Right lung (tissue), 10 donors: ENCODE results near the gene FAM118B. TPM values are rescaled to one million over a fixed set of nuclear protein-coding genes. Genes with fewer than 3 reads are reported as not detected.
A peak's percentile ranks its signal among the peaks of the same experiment; 100 is the strongest.

Experiments used
- DNase-seq, 2 donors: peaks; one replicate each; pipeline ENCODE4 v3.0.0-alpha.2; 2013
- long read RNA-seq, 8 donors: transcript quantifications; one replicate each; lab custom pipeline, GENCODE V29; 2026
- polyA plus RNA-seq, 5 donors: library from polyadenylated mRNA; unstranded; fragments of 120-200 nt; gene quantifications; one replicate each; pipeline versions ENCODE4 v1.2.1 to v1.2.3, GENCODE V29; 2013; ENCODE audit warnings: inconsistent platforms in 1 of 5, low replicate concordance in 1 of 5; ENCODE audit not compliant: insufficient read length in 5 of 5, insufficient read depth in 1 of 5

Gene FAM118B
- 10 to 100 TPM; 28.6 to 34.6 (median 30.5) TPM for polyA plus RNA-seq
- long read RNA-seq, donor 1, transcript FAM118B-209 (9 exons, 2,402 nt), result major isoform, 13 of 165 reads
- long read RNA-seq, donor 1, partial matches to known transcripts, result 119 of 165 reads
- long read RNA-seq, donor 1, other reads (novel, unspliced or antisense), result 29 of 165 reads
- long read RNA-seq, donor 2, transcript FAM118B-209 (9 exons, 2,402 nt), result major isoform, 5 of 28 reads
- long read RNA-seq, donor 2, partial matches to known transcripts, result 16 of 28 reads
- long read RNA-seq, donor 2, other reads (novel, unspliced or antisense), result 7 of 28 reads
- long read RNA-seq, donor 3, partial matches to known transcripts, result 83 of 92 reads
- long read RNA-seq, donor 3, other reads (novel, unspliced or antisense), result 6 of 92 reads
- long read RNA-seq, donor 4, partial matches to known transcripts, result 21 of 37 reads
- long read RNA-seq, donor 4, other reads (novel, unspliced or antisense), result 16 of 37 reads
- long read RNA-seq, donor 5, transcript FAM118B-209 (9 exons, 2,402 nt), result major isoform, 5 of 51 reads
- long read RNA-seq, donor 5, partial matches to known transcripts, result 36 of 51 reads
- long read RNA-seq, donor 5, other reads (novel, unspliced or antisense), result 10 of 51 reads
- long read RNA-seq, donor 6, partial matches to known transcripts, result 42 of 55 reads
- long read RNA-seq, donor 6, other reads (novel, unspliced or antisense), result 11 of 55 reads
- long read RNA-seq, donor 7, transcript FAM118B-209 (9 exons, 2,402 nt), result major isoform, 7 of 8 reads
- long read RNA-seq, donor 7, partial matches to known transcripts, result 0 of 8 reads
- long read RNA-seq, donor 7, other reads (novel, unspliced or antisense), result 0 of 8 reads
- long read RNA-seq, donor 8, partial matches to known transcripts, result 47 of 50 reads
- long read RNA-seq, donor 8, other reads (novel, unspliced or antisense), result 0 of 50 reads

GRCh38 chr11:126211236-126212088 is at the start of gene FAM118B, which contains the start of gene RPUSD4:
FAM118B (plus strand) TSS chr11:126211782; CDS start chr11:126235002, 23,220 bp downstream.
RPUSD4 (minus strand) TSS chr11:126211650; CDS start chr11:126211638, 12 bp downstream.
- DNase-seq, result peak; percentile 91 to 93

DNA sequence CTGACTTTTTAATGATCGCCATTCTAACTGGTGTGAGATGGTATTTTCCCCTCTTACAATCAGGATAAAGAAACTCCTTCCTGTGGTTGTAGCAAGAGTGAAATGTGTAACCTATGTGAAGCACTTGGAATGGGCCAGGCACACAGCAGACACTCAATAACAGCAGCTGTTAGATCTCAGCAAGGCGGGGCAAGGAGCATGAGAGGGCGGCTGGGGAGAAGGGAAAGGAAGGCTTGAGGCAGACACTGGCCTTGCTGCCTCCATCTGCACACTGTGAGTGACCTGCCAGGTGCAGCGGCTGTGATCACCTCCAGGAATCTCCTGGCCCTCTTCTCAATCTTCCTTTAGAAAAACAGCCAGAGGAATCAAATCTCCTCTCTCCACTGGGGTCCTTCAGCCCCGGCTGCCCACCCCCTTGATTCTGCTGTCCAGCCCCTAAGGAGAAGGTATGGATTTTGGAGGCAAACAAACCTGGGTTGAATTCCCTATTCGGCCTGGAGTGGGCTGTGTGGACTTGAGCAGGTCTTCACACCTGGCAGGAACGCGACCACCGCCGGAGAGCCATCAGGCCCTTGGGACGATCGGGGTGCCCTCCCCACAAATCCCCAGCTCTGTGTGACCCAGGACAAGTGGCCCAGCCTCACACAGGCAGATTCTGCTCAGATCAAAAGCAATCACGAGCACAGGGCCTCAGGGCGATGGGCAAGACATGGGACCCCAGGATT is 49.1 kb upstream of the FAM118B start:
- DNase-seq, result no peak

DNA sequence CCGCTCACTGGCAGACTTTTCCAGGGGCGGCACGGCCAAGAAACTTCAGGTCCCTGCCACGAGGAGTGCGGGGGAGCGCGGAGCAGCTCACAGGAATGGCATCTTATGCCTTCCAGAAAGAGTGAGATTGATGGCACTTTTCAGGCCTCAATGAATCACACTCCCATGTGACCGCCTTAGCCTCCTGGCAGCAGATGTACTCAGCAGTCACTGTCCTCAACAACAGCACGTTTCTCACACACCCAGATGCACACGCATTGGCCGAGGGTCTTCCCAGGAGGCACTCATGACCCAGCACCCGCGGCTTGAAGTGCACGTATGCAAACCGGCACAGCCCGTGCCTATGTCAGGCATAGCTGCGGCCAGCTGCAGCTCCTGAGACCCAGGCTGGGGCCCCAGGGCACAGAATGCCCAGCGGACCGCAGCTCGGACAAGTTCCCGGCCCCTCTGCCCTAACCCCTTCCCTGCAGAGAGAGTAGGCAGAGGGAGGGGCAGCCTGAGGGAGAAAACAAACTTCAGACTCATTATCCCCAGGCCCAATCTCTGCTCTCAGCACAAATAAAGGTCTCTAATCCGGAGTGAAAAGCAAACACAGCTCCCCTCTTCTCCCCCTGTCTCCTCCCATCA is 48.4 kb upstream of the FAM118B start:
- no peak for DNase-seq

GRCh38 chr11:126163779-126164178 is 47.8 kb upstream of the FAM118B start:
- no peak for DNase-seq

DNA sequence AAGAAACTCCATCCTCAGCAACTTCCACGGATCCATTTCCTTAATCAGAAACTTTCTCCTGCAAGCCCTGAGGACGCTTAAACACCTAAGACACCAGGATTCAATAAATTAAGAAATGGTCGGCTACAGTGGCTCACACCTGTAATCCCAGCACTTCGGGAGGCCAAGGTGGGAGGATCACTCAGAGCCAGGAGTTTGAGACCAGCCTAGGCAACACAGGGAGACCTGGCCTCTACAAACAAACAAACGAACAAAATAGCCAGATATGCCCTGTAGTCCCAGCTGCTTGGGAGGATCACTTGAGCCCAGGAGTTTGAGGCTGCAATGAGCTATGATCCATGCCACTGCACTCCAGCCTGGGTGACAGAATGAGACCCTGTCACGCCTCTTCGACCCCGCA is 46.8 kb upstream of the FAM118B start:
- no peak for DNase-seq

GRCh38 chr11:126165311-126165720 is 46.3 kb upstream of the FAM118B start:
- no peak for DNase-seq

DNA sequence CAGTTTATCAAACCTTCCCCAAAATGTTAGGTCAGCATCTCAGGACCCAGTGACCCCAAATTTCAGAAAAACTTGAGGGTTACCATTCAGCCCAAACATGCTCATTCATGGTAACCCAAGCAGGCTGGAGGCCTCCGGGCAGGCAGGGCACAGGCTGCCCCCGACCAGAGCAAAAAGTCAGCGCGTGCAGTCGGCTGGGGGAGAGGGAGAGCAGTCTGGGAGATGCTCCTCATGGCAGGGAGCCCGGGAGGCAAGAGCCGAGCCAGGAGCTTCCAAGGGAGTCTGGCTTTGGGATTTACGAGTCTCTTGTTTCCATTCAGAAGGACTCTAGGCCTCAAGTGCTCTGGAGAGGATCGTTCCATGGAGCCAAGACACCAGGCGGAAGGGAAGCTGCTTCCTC is 45.8 kb upstream of the FAM118B start:
- no peak for DNase-seq

- DNase-seq, result no peak
Observed at GRCh38 chr11:126166413-126166812, 45.2 kb upstream of the FAM118B start.

GRCh38 chr11:126167488-126167887 is 44.1 kb upstream of the FAM118B start:
- no peak for DNase-seq

DNA sequence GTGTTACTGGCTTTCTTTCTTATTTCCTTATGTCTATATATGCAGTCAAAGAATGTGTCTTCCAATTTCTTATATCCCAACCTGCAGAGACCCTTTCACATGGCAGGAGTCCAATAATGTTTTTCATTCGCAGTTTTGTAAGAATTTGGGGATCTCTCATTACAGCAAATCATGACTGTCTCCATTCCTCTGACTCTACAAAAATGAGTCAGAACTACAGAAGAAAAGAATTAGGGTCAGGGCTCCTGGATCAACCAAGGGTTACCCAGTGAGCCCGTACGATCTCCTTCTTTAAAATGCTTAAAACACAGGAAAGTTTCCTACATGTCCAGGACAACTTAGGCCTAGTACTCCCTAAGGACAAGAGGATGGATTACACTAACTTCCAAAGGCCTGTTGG is 42.3 kb upstream of the FAM118B start:
- DNase-seq, result no peak

DNA sequence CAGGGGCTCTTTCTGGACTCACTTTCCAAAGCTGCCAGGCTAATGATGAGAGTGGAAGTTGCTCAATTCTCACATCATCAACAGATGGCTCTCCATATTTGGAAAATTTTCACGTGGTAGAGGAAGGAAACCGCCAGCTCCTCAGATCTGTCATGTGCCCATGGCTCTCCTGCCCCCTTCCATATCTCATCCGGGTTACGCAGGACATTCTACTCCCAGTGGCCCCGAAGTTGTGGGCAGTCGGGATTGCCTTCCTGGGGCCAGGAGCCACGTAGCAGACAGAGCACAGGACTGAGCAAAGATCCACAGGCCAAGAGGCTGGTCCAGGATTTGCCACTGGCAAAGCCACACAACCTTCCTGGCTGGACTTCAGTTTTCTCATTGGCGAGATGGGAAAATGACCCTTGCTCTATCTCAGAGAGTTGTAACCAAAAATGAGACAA is 39.0 kb upstream of the FAM118B start:
- peak; percentile 70 to 83 for DNase-seq

- no peak for DNase-seq
Observed at GRCh38 chr11:126173257-126173656, 38.3 kb upstream of the FAM118B start.

GRCh38 chr11:126174816-126175215 is 36.8 kb upstream of the FAM118B start:
- no peak for DNase-seq

DNA sequence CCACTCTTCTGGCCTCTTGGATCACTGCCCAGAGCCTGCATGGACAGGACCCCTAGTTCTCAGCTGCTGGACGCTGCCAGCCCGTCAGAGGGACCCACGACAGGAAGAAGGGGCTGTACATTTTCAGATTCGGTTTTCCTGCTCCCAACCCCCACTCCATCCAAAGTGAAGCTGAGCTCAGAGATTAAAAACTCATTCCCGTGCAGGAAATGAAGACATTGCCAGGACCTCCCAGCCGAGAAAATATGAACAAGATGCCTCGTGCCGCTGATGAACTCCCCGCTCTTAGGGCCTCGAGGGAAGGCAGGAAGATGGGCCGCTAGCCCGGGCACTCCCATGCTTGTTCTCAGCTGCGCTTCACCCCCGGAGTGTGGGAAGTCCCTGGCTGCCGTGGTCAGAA is 36.2 kb upstream of the FAM118B start:
- DNase-seq, result peak; percentile 73 to 77

- no peak for DNase-seq
Observed at GRCh38 chr11:126176853-126177470, 34.6 kb upstream of the FAM118B start.

DNA sequence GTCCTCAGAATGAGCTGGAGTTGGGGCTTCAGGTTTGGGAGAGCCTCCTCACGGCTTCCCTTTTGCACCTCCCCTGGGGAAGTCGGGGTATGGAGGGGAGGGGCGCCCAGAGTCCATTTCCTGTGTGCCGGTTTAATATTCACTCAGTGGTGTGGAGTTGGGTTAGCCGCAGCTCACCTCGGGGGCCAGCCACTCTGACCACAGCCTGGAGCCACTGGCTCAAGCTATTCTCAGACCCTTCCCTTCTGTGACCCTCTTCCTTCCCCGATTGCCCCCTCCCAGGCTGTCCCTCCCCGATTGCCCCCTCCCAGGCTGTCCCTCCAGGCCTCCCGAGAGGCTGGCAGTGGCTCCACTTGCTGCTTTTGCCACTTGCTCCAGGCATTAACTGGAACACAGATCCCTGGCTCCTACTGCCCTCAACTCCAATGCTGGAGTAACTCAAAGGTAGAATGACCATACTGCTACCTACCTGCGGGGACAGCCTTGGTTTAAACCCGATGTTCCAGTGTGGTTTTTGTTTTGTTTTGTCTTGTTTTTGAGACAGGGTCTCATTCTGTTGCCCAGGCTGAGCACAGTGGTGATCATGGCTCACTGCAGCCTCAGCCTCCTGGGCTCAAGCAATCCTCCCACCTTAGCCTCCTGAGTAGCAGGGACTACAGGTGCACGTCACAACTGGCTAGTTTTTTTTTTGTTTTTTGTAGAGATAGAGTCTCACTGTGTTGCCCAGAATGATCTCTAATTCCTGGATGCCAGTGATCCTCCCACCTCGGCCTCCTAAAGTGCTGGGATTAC is 29.4 kb upstream of the FAM118B start:
- DNase-seq, result no peak

DNA sequence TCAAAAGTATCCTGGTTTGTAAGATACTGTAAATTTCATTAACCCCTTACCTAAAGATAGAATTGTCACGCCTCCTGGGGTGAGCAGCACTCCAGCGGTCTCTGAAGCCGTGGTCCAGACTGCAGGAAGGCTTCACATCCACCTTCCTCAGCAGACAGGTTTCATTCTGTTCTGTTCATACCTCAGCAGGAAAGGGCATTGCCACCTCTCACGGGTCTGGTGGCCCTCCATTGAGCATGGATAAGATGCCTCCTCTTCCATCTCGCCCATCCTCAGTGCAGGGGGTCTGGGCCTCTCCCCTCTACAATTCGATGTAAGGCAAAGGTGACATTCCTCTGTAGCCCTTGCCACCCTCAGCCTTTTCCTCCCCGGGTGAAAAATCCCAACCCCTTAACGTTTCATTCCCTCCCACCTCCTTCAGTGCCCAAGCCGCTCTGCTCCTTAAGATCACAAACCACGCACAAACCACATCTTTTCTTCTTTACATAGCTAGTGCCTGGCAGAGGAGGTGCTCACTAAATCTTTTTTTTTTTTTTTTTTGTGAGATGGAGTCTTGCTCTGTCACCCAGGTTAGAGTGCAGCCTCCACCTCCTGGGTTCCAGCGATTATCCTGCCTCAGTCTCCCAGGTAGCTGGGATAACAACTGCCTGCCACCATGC is 28.7 kb upstream of the FAM118B start:
- no peak for DNase-seq
